Superior temporal gyrus (tissue), 1 donor: Measurements from ENCODE around the gene CATSPERZ.
"Not testable (repeated sequence)": the region's sequence is repeated elsewhere in the genome, so short reads cannot be mapped to it uniquely, and the experiment has no call there.

ENCODE experiments used
- DNase-seq: peaks from one replicate; pipeline ENCODE4 v3.0.0-alpha.2; 2016; ENCODE audit errors: extremely low spot score

The CATSPERZ gene

DNA sequence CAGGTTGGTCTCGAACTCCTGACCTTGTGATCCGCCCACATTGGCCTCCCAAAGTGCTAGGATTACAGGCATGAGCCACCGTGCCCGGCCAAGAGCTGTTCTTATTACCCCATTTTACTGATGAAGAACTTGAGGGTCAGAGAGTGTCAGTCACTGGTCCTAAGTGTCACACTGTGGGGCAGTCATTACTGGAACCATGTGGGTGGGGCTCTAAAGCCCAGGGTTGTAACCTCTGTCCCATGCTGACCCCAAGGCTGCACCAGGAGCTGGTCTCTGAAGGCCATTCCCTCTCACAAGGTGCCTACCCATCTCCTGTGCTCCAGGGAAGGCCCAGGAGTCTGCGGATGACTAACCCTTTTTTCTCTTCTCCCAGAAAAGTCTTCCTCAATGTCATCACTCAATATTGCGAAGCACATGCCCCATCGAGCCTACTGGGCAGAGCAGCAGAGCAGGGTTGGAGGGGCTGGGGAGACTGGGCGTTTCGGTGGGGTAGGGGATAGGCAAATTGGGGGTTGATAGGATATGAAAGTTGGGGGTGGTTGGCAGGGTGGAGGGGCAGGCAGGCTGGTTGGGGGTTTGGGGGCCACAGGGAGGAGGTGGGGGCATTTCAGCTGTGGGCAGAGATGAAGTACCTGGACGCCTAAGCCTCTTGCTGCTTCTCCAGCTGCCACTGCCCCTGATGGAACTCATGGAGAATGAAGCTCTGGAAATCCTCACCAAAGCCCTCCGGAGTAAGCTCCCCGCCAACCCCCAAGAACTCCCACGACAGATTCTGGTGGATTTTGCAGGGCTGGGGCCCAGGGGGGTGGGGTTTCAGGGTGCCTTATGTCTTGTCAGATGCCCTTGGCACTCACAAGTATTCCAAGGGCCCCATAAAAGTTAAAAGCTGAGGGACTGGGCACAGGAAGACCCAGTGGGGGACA is 3.2 kb downstream of the CATSPERZ start:
- DNase-seq = no peak

DNA sequence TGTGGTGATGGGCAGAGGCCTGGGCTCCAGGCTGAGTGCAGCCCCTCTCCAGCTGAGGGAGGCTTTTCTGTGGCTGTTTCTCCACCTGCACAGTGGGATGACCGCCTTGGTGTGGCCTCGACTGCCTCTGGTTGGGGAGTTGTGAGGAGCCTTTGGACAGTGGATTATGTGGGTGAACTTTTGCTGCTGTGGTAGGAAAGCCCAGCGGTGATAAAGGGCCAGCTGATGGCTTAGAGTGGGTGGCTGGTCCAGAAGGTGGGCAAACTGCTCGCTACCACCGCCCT is 3.8 kb downstream of the CATSPERZ start:
- DNase-seq = no peak

GRCh38 chr11:64304316-64305072 is 4.3 kb downstream of the CATSPERZ start:
- peak; percentile 93 for DNase-seq

- DNase-seq = peak; percentile 97
Measured at GRCh38 chr11:64305075-64305690, 5.0 kb downstream of the CATSPERZ start, which contains the start of gene ESRRA. Gene ESRRA, plus strand, starts transcription at chr11:64305524. Its CDS starts 1,656 bp downstream, at chr11:64307180.

- peak; percentile 42 for DNase-seq
Measured at GRCh38 chr11:64305691-64306562, 5.8 kb downstream of the CATSPERZ start.

- DNase-seq = no peak
Measured at GRCh38 chr11:64306563-64306875, 6.4 kb downstream of the CATSPERZ start.

DNA sequence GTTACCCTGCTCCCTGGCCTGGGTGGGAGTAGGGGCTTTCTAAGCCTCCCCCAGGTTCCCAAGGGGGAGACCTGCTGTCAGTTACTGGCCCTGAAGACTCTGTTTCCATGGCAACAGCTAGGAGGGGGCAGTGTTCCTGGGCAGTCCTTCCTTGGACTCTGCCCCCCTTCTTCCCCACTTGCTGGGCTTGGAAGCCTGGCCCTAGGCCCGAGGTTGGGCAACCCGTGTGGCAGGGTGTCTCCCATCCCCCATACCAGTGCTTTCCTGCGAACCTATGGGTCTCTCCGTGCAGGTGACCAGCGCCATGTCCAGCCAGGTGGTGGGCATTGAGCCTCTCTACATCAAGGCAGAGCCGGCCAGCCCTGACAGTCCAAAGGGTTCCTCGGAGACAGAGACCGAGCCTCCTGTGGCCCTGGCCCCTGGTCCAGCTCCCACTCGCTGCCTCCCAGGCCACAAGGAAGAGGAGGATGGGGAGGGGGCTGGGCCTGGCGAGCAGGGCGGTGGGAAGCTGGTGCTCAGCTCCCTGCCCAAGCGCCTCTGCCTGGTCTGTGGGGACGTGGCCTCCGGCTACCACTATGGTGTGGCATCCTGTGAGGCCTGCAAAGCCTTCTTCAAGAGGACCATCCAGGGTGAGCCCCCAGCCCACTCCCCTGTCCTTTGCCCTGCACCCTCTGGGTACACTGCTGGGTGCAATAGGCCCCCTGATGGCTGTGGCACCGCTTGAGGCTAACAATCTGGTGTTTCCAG is 6.9 kb downstream of the CATSPERZ start:
- DNase-seq = no peak

GRCh38 chr11:64307795-64308194 is 7.6 kb downstream of the CATSPERZ start:
- DNase-seq = not testable (repeated sequence)

- DNase-seq = no peak
Measured at GRCh38 chr11:64312947-64313346, 12.8 kb downstream of the CATSPERZ start.

- DNase-seq = no peak
Measured at GRCh38 chr11:64313491-64314145, 13.5 kb downstream of the CATSPERZ start.

GRCh38 chr11:64314146-64314804 is 14.1 kb downstream of the CATSPERZ start:
- DNase-seq = no peak

DNA sequence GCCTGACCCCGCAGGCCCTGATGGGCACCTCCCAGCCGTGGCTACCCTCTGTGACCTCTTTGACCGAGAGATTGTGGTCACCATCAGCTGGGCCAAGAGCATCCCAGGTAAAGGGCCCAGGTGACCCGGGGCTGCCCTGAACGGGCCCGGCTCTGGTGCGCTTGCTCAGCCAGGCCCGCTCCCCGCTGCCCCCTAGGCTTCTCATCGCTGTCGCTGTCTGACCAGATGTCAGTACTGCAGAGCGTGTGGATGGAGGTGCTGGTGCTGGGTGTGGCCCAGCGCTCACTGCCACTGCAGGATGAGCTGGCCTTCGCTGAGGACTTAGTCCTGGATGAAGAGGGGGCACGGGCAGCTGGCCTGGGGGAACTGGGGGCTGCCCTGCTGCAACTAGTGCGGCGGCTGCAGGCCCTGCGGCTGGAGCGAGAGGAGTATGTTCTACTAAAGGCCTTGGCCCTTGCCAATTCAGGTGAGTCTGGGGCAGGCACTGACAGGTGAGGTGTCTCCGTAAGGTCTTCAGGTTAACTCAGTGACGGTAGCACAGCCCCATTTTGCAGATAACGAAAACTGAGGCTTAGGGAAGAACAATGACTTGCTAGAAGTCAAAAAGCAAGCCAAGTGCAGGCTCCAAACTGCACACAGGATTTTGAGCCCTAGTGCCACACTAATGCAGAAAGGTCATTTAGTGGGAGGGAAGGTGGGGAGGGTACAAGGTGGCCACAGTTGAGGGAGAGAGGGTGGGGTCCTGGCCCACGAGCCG is 14.8 kb downstream of the CATSPERZ start:
- no peak for DNase-seq

GRCh38 chr11:64315667-64316526 is 15.7 kb downstream of the CATSPERZ start:
- not testable (repeated sequence) for DNase-seq

- DNase-seq = no peak
Measured at GRCh38 chr11:64316672-64317324, 16.6 kb downstream of the CATSPERZ start.

DNA sequence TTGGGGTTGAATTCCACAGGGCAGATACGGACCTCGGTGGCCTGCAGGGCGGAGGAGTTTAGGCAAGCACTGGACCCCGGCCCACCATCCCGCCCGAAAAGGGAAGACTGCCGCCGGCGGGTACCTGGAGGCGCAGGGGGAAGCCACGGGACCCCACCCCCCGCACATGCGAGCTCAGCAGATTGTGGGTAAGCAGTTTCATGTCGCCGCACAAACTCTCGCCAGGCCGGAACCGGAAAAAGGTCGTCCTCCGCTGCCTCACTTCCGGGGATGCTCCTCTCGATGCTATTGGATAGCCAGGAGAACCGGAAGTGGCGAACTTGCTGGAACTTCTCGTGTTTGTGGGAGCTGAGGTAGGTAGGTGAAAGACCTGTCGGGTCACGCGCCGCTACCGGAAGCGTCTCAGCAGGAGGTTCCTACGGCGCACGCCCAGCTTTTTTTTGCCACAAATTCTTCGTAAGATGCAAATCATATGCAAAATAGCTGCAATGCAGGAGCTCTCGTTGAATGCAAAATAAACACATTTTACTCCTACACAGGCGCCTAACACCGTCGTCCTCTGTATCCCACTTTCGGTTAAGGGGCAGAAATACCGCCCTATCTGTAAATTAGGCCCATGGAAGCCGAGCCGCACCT is 17.3 kb downstream of the CATSPERZ start, which contains the start of gene TRMT112:
TRMT112 (minus strand) TSS at position 235 of the 636 bp plus-strand sequence; CDS start at position 202, 33 bp downstream.
- peak; percentile 99 for DNase-seq

GRCh38 chr11:64317961-64318765 is 18.0 kb downstream of the CATSPERZ start, which contains the start of gene PRDX5:
Gene PRDX5, plus strand, starts transcription at chr11:64318121. Its CDS starts 95 bp downstream, at chr11:64318216.
- peak; percentile 98 for DNase-seq
